Body of pancreas (tissue), 4 donors: ENCODE measurements around the gene GP9.

Experiments
- POLR2A ChIP-seq, 3 donors: fragments of 450-650 bp; IDR thresholded peaks; one replicate each; pipeline ENCODE4 v1.6.1; 2016; ENCODE audit warnings: antibody characterized with exemption in 3 of 3, mild to moderate bottlenecking in 2 of 3
- TF ChIP-seq, protein P1 (sequence below), 7 experiments: fragments of 450-650 bp in 4 of 7; fragments of 200-600 bp in 3 of 7; sonication (generic) in 3 of 7; IDR thresholded peaks; one replicate each; pipeline ENCODE4 v1.5.1; 2016 to 2019; ENCODE audit warnings: antibody characterized with exemption in 7 of 7

DNA sequence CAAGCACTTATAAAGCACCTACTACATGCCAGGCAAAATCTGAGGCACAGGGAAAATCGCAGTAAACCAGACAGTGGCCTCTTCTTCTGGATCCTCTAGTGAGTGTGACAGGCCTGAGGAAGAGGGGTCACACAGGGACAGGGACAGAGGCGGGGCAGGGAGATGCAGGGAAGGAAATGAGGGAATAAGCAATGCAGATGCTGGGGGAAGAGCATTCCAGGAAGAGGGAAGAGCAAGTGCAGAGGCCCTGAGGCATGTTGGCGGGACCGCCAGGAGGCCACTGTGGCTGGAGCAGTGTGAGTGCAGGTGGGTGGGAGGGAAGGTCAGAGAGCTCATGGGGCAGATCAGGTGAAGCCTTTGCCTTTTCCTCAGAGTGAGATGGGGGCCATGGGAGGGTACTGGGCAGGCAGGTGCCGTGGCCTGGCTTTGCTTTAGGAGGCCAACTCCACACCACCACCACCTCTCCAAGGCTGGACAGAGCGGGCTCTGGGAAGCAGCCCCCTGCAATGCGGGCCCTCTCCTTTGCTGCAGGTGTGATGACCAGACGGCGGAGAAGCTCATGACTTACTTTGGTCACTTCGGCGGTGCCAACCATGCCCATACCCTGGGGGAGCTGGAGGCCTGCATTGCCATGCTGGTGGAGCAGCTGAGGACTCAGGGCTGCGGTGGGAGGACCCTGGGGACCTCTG is 26.8 kb upstream of the GP9 start:
- TF ChIP-seq, protein P1, sequence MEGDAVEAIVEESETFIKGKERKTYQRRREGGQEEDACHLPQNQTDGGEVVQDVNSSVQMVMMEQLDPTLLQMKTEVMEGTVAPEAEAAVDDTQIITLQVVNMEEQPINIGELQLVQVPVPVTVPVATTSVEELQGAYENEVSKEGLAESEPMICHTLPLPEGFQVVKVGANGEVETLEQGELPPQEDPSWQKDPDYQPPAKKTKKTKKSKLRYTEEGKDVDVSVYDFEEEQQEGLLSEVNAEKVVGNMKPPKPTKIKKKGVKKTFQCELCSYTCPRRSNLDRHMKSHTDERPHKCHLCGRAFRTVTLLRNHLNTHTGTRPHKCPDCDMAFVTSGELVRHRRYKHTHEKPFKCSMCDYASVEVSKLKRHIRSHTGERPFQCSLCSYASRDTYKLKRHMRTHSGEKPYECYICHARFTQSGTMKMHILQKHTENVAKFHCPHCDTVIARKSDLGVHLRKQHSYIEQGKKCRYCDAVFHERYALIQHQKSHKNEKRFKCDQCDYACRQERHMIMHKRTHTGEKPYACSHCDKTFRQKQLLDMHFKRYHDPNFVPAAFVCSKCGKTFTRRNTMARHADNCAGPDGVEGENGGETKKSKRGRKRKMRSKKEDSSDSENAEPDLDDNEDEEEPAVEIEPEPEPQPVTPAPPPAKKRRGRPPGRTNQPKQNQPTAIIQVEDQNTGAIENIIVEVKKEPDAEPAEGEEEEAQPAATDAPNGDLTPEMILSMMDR (IDR thresholded peaks at IDR 0.05): no peak
- no peak for TF ChIP-seq POLR2A (IDR thresholded peaks at IDR 0.05)
